HG02852 (cell line): ENCODE results near the gene PTPDC1.

ENCODE experiments used
- ATAC-seq: cut with Tn5 transposase; IDR thresholded peaks from one replicate; pipeline ENCODE4 v1.9.1; 2021; ENCODE audit warnings: mild to moderate bottlenecking, moderate library complexity; ENCODE audit not compliant: unreplicated experiment

PTPDC1 gene, protein sequence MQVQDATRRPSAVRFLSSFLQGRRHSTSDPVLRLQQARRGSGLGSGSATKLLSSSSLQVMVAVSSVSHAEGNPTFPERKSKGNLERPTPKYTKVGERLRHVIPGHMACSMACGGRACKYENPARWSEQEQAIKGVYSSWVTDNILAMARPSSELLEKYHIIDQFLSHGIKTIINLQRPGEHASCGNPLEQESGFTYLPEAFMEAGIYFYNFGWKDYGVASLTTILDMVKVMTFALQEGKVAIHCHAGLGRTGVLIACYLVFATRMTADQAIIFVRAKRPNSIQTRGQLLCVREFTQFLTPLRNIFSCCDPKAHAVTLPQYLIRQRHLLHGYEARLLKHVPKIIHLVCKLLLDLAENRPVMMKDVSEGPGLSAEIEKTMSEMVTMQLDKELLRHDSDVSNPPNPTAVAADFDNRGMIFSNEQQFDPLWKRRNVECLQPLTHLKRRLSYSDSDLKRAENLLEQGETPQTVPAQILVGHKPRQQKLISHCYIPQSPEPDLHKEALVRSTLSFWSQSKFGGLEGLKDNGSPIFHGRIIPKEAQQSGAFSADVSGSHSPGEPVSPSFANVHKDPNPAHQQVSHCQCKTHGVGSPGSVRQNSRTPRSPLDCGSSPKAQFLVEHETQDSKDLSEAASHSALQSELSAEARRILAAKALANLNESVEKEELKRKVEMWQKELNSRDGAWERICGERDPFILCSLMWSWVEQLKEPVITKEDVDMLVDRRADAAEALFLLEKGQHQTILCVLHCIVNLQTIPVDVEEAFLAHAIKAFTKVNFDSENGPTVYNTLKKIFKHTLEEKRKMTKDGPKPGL

DNA sequence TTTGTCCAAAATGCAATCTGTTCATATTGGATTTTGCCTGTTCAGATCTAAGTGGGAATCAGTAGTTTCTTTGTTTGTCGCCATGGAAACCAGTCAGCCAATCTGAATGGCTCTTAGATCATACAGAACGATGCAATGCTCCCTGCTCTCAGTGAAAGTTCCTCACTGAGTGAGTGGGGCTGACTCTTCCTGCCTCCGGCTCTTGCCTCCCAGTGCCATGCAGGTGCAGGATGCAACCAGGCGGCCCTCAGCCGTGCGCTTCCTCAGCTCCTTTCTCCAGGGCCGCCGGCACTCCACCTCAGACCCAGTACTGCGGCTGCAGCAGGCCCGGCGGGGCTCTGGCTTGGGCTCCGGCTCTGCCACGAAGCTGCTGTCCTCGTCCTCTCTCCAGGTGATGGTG is at the start of gene PTPDC1:
PTPDC1 (plus strand) TSS at position 151 of the 400 bp plus-strand sequence; CDS start at position 218, 67 bp downstream.
- no peak for ATAC-seq

DNA sequence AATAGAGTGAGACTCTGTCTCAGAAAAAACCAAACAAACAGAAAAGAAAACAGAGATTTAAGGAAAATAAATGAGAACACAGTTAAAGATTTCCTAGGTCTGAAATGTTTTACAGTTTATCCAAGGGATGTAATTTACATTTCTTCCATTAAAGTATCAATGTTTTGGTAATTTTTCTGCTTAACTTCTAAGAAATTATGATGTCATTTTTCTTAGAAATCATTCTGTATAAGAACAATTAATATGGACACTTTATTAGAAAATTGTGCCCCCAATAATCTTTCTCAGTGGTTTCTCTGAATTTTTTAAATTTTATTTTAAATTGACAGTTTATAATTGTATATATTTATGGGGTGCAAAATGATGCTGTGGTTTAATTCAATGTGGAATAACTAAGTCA is 49.8 kb upstream of the PTPDC1 start:
- no peak for ATAC-seq

DNA sequence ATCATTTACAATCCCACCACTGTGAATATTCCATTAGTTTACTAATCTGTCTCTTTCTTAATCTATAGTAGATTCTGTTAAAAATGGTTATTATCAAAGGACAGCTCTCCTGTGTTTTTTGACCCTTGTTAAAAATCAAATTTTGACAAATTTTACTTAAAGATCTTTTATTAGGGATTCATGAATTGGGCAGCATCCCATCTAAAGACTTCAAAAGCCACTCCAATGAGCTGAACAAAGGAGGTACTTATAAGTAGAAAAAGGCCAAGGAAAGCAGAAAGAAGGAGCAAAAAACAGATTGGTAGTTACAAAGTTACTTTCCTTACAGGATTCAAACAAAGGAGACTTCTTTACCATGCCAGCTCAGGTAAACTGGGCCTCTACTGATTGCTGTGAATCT is 44.5 kb upstream of the PTPDC1 start:
- no peak for ATAC-seq

DNA sequence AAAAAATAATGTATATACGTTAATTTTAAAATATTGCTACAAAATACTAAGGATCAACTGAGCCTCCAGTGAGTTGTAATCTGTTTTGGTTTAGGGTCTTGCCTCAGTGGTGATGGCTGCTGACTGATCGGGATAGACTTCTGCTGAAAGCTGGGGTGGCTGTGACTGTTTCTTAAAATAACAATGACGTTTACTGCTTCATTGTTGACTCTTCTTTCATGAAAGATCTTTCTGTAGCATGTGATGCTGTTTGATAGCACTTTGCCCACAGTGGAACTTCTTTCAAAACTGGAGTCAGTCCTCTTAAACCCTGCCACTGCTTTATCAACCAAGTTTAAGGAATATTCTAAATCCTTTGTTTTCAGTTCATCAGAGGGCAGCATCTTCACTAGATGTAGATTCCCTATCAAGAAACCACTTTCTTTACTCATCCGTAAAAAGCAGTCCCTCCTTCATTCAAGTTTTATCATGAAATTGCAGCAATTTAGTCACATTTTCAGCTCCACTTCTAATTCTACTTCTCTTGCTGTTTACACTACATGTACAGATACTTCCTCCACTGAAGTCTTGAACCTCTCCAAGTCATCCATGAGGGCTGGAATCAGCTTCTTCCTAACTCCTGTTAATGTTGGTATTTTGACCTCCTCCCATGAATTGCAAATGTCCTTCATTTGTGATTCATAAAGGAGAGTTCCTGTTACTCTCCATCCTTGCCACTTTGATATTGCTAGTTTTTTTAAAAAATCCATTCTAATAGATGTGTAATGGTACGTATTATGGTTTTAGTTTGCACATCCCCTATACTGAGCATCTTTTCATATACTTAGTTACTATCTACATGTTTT is 41.5 kb upstream of the PTPDC1 start:
- no peak for ATAC-seq

DNA sequence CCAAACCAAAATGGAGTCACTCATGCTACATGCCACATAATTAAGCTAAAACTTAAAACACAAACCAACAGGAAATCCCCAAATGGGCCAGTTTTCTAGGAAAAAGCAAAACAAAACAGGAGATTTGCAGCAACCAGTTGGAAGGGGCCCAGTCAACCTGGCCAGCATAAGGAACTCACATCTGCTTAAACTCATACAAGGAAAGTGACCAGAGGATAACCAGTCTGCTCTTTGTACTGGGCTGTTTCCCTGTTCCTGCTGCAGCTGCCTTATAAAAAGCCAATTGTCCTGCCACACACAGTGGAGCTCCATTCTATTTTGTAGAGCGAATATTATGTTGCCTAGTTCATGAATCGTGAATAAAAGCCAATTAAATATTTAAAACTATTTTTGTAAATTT is 29.5 kb upstream of the PTPDC1 start:
- no peak for ATAC-seq

DNA sequence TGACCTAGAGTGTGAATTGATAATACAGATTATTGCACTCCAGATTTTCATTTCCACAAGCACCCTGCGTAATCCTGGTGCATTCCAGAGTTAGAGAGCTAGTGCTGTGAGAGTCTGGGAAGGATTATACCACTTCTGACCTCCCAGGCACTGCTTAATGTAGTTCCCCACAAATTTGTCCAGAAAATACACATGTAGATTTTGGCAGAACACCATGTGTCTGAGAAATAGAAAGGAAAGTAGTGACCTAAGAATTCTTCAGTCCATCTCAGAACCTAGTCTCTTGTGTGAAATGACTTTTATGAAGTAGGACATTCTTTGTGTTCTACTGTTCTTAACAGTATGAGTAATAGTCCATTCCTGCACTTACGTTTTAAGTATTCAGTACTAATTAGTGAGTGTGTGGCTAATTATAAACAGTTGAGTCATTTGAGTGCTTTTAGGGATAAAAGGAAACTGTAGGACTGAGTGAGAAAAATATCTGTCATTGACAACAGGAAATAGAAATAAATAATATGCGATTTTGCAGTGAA is 27.8 kb upstream of the PTPDC1 start:
- no peak for ATAC-seq

DNA sequence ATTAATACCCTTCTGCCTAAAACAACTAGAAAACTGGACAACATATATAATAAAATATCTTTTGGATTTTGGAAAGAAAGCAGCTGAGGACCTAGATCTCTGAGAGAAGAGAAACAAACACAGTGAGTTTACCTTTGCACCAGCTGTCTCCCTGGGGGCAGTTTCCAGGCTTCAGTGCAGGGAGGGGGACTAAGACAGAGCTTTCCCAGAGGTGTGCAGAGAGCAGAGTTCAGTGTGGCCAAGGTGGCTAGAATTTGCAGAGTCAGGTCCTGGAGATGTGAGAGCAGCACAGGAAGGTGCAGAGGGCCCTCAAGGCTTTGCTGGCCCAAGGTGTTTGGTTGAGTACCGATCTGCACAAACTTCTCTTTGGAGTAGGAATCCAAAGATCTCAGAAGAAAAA is 26.3 kb upstream of the PTPDC1 start:
- ATAC-seq, result no peak

DNA sequence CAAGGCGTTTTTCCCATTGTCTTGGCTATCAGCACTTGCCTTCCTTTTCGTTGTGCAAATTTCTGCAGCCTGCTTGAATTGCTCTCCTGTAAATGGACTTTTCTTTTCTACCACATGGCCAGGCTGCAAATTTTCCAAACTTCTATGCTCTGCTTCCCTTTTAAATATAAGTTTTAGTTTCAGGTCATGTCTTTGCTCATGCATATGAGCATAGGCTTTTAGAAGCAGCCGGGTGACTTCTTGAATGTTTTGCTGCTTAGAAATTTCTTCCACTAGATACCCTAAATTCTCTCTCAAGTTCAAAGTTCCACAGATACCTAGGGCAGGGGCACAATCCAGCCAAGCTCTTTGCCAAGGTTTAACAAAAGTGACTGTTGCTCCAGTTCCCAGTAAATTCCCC is 22.4 kb upstream of the PTPDC1 start:
- no peak for ATAC-seq

DNA sequence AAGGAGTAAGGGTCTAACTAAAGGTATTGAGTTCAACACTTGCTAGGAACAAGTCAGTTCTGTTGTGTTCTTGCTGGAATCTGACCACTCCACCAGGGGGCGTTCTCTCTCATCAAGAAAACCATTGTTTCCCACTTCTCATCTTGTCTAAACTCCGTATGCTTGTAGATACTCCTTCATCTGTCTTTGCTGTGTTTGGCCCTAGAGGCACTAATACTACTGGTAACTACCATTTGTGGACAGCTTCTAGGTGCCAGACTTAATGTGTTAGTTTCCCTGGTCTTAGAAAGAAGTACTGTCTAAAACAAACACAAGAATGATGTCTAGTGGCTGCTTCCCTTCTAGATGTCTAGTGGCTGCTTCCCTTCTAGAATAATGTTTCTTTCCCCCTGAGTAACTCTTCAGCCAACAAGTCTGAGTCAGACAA is 18.7 kb upstream of the PTPDC1 start:
- peak; percentile 54 for ATAC-seq

DNA sequence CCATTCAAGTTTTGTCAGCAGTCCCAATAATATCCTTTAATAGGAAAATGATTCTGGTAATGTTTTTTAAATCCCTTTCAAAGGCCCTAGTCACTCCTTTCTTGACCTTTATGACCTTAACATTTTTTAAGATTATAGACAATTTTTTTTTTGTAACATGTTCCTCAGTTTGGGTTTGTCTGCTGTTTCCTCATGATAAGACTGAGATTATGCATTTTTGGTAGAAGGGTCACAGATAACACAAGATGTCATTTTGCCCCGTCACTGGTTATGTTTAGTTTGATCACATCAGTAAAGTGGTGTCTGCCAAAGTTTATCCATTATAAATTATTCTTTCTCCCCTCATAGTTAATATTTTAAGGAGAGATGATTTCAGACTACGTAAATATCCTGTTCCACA is 16.0 kb upstream of the PTPDC1 start:
- ATAC-seq, result no peak

DNA sequence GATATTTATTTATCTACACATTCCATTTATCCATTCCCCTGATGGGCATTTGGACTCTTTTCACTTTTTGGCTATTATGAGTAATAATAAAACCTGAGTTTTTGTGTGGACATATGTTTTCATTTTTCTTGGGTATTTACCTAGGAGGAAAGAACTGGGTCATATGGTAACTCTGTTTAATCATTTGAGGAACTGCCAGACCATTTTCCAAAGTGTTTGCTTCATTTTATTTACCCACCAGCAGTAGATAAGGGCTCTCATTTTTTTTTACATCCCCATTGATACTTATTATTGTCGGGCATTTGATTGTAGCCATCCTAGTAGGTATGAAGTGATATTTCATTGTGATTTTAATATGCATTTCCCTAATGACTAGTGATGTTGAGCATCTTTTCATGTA is 7.7 kb upstream of the PTPDC1 start:
- ATAC-seq, result no peak

DNA sequence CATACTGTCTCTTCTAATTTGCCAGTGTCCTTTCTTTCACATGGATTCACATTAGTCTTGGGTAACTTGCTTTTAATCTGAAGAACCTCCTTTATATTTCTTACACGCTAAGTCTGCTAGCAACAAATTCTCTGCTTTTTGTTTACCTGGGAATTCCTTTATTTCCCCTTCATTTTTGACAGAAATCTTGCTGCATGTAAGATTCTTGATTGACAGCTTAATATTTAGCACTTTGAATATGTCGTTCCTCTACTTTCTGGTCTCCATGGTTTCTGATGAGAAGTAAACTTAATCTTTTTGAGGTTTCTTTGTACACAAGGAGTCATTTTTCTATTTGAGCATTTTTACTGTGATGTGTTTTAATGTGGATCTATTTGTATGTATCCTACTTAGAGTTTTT is 6.2 kb upstream of the PTPDC1 start:
- ATAC-seq, result no peak

DNA sequence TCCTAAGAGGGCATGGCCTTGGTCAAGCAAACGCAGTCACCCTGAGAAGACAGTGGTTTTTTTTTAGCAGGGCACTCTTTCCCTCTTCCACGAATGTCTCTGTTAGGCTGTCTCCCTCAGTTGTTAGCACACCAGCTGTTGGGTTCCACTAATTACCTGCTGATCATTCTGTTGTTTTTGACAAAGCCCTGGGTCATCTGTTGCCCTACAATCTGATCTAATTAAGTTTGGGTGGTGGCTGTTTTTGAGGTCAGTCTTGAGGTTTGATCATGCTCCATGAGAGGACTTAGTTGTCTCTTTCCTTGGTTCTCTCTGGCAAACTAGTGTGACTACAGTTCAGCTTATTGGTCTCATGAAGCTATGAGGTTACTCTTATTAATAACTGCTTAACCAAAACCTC is 5.0 kb upstream of the PTPDC1 start:
- ATAC-seq, result no peak

DNA sequence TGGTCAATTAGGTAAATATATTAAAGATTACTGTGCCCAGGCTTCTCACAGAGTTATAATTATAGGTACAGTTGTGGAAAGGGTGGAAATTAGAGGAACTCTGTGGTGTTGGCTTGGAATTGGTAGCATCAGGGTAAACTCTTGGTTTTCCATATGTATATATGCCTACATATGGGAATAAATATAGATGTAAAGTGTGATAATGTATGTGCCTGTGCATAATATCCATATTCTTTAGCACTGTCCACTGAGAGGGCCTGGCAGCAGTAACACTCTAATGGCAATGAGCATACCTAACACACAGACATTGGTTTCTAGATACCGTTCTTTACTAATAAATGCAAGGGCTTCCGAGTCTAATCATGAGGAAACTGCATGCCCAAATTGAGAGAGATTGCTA is 4.0 kb upstream of the PTPDC1 start:
- ATAC-seq, result no peak

DNA sequence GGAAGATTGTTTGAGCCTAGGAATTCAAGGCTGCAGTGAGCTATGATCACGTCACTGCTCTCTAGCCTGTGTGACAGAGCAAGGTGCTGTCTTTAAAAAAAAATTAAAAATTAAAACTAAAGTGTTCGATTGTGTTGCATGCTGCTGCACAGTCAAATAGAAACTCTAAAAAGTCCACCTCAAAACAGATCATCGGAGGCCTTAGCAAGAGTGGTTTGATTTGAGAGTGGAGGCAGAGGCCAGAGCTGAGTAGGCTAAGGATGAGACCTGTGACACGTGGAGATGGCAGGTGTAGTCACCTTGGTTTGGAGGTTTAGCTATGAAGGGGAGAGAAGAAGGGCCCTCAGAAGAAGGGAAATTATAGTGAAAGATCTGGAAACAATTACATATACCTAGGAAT is 2.8 kb upstream of the PTPDC1 start:
- ATAC-seq, result peak; percentile 70

DNA sequence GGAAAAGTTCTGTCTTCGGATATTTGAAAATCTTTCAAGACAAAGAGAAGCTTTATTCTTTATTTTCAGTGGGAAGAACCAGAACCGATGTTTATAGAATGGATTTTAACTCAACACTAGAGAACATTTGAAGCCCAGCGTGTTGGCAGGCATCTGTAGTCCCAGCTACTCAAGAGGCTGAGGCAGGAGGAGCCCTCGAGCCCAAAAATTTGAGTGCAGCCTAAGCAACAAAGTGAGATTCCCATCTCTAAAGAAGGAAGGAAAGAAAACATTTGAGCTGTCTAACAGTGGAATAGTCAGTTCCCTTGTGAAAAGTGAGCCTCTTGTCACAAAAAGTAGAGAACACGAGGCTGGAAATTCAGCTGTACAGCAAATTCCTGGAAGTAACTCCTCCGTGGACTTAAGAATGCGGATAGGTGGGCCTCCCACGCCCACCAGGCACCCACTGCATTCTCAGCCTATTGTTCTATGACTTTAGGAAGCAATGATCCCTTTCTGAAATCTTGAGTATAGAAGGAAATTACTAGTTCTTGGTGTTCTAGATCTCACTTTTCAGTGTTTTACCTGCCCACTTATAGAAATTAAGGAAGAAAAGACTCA is 2.3 kb upstream of the PTPDC1 start:
- ATAC-seq, result no peak

DNA sequence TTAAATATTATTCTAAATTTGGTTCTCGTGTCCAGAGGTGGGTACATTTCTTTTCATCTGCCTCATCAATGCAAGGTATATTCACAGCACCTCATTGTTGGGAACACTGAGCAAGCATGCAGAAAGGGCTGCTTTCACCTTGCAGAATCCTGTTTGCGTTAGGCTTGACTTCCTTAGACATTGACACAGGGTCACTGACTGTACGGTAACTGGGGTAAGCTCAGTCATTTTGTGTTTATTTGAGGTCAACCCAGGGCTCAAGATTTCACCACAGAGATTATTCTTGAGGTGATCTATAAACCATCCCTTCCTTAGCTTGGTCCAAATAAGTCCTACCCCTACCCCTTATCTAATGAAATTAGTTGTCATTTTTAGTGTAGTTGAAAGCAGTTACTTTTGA is 1.7 kb upstream of the PTPDC1 start:
- ATAC-seq, result no peak

DNA sequence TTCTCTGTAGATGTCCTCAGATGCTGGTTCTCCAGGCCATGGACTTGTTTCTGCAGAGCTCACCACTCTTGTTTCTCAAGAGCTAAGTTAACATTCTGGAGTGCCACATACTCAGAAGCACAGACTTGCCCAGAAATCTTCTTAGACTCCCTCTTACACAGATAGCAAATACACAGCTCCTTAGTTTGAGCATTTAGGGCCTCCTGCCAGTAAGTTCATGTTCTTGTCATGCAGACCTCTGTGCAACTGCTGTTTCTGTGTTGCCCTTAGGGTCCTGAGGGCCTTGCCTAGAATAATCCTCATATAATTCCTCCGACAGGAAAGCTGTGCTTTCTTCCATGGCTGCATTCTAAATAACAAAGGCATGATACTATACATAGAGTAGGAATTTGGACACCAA is 1.3 kb upstream of the PTPDC1 start:
- no peak for ATAC-seq

DNA sequence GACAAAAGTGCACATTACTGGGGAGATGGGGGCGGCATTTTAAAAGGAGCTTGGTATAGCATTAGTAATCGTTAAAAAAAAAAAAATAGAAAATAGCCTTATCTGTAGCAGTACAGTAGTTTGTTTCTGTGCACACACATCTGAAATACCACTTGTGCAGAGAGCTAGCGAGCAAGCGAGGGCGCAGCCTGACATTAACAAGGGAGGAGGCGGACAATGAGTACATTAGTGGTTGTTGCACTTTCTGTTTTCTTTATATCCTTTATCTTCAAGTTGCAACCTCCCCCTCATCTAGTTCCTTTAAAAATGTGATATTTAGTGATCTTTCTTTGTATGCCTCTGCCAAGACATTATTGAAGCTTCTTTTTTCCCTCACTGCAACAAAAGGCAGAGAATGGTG is 880 bp upstream of the PTPDC1 start:
- ATAC-seq, result no peak

DNA sequence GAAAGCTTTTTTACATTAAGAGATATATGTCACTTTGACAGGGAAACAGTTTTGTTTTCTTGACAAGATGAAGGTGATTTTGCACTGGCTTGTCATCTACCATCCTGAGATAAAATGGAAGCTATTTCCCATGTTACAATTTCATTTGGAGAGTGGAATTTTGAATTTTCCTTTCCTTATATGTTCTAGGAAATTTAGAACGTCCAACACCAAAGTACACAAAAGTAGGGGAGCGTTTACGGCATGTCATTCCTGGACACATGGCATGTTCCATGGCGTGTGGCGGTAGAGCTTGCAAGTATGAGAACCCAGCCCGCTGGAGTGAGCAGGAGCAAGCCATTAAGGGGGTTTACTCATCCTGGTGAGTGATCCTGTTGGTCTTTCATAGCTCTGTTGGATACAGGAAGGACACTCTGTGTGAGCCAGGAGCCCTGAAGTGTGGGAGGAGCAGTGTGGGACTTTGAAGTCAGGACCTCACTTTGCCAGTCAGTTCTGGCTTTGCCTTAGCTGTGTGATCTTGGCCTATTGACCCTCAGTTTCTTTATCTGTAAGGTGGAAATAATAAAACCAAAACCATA is 887 bp downstream of the PTPDC1 start:
- ATAC-seq, result no peak
